Left lung (tissue), 10 donors: ENCODE data around the gene PPP1R13B. TPM values are rescaled to one million over a fixed set of nuclear protein-coding genes. Genes with fewer than 3 reads are reported as not detected.
A peak's percentile ranks its signal among the peaks of the same experiment; 100 is the strongest.

Experiments
- ATAC-seq: fragments of 200-7000 bp; cut with Tn5 transposase; one replicate; pipeline ENCODE4 v1.9.1; 2020; ENCODE audit warnings: moderate library complexity
- DNase-seq, 4 donors: peaks; one replicate each; pipeline ENCODE4 v3.0.0-alpha.2; 2013 to 2020
- H3K27ac ChIP-seq, 2 donors: fragments of 200-600 bp; sonication (generic) in 1 of 2; one replicate each; pipeline versions ENCODE4 v1.5.0 to v1.8.0; 2020 to 2021
- H3K27me3 ChIP-seq, 2 donors: fragments of 200-600 bp; sonication (generic) in 1 of 2; one replicate each; pipeline versions ENCODE4 v1.5.0 to v1.8.0; 2020 to 2021
- H3K36me3 ChIP-seq, 2 donors: fragments of 200-600 bp; sonication (generic) in 1 of 2; one replicate each; pipeline versions ENCODE4 v1.5.0 to v1.8.0; 2020 to 2021
- H3K4me1 ChIP-seq, 2 donors: fragments of 200-600 bp; one replicate each; pipeline ENCODE4 v1.8.0; 2021
- H3K4me3 ChIP-seq, 2 donors: fragments of 200-600 bp; sonication (generic) in 1 of 2; one replicate each; pipeline versions ENCODE4 v1.5.0 to v1.8.0; 2020 to 2021; ENCODE audit warnings: mild to moderate bottlenecking in 1 of 2
- H3K9me3 ChIP-seq, 2 donors: fragments of 200-600 bp; sonication (generic) in 1 of 2; one replicate each; pipeline versions ENCODE4 v1.5.0 to v1.8.0; 2020 to 2021
- CTCF ChIP-seq, 2 donors: fragments of 200-600 bp; sonication (generic) in 1 of 2; IDR thresholded peaks; one replicate each; pipeline versions ENCODE4 v1.5.0 to v1.8.0; 2021; ENCODE audit warnings: antibody characterized with exemption in 2 of 2
- intact Hi-C, 2 donors: fragments of 100-400 bp; cut with DNase I; formaldehyde crosslinking; loops; one replicate each; pipeline versions ENCODE4 v1.11.2 to v1.14.2; 2022
- polyA plus RNA-seq, 6 donors: library from polyadenylated mRNA; unstranded; fragments of 120-200 nt; gene quantifications; one replicate each; pipeline ENCODE4 v1.2.1, GENCODE V29; 2013; ENCODE audit not compliant: insufficient read length in 6 of 6
- total RNA-seq, 2 donors: library from RNA; stranded (reverse); fragmentation: NEBNext Ultra II Directional; extraction: Animal tissue kit (Norgen Biotek cat#: 25700); gene quantifications; one replicate each; pipeline ENCODE4 v1.2.1, GENCODE V29; 2021
- donor health status: DM: no; HTN: yes; CAD: no.
- donor health status: DM: no; HTN: no; CAD: no.

The PPP1R13B gene
- total and polyA plus RNA-seq, 8 donors = 48.0 to 86.9 (median 61.7) TPM

- Histone ChIP-seq H3K36me3 (peaks cover 0 to 94% of the 10 kb centered on the region in 2 donors), H3K27ac (no peak overlapping the region)
Observed at GRCh38 chr14:103698380-103699260, 148.8 kb downstream of the PPP1R13B start.

GRCh38 chr14:103697603-103698379 lies 149.6 kb downstream of the PPP1R13B start:
- peak overlapping the region in 1 of 2 donors; percentile 14 for H3K27ac ChIP-seq
- H3K4me3 ChIP-seq = no peak overlapping the region
- intact Hi-C loops = loop anchor here in 1 of 2 donors (10.0 kb wide), 1 partner anchor 123 kb away; no protein-coding TSS in a partner anchor
- peak in 2 of 4 donors; percentile 27 to 45 for DNase-seq
- H3K9me3 ChIP-seq = no peaks in the 10 kb centered on the region
- no peak for ATAC-seq
- peaks cover 2 to 42% of the 10 kb centered on the region in 2 donors for H3K4me1 ChIP-seq
- no peak for TF ChIP-seq CTCF (IDR thresholded peaks at IDR 0.05)
- H3K27me3 ChIP-seq = no peaks in the 10 kb centered on the region
- H3K36me3 ChIP-seq = peaks cover 0 to 94% of the 10 kb centered on the region in 2 donors

More at GRCh38 chr14:103698380-103699260, 148.8 kb downstream of the PPP1R13B start:
- Histone ChIP-seq H3K27me3 (no peaks in the 10 kb centered on the region), H3K4me1 (peaks cover 2 to 43% of the 10 kb centered on the region in 2 donors), H3K9me3 (no peaks in the 10 kb centered on the region), H3K4me3 (no peak overlapping the region)
- ATAC-seq = peak; percentile 34
- TF ChIP-seq CTCF (IDR thresholded peaks at IDR 0.05) = no peak
- intact Hi-C loops = loop anchor here in 1 of 2 donors (10.0 kb wide), 1 partner anchor 124 kb away; no protein-coding TSS in a partner anchor
- DNase-seq = peak in 1 of 4 donors; percentile 77

- Histone ChIP-seq H3K36me3 (peaks cover 0 to 94% of the 10 kb centered on the region in 2 donors), H3K4me1 (peaks cover 2 to 42% of the 10 kb centered on the region in 2 donors), H3K9me3 (no peaks in the 10 kb centered on the region), H3K27me3 (no peaks in the 10 kb centered on the region), H3K4me3 (no peak overlapping the region), H3K27ac (peak overlapping the region; percentile 14 to 33)
- TF ChIP-seq CTCF (IDR thresholded peaks at IDR 0.05) = no peak
- DNase-seq = no peak
- ATAC-seq = no peak
- intact Hi-C loops = loop anchor here in 1 of 2 donors (10.0 kb wide), 1 partner anchor 122 kb away; no protein-coding TSS in a partner anchor
Observed at GRCh38 chr14:103697206-103697602, 150.2 kb downstream of the PPP1R13B start.

- intact Hi-C loops = loop anchor here in 1 of 2 donors (10.0 kb wide), 1 partner anchor 122 kb away; no protein-coding TSS in a partner anchor
- DNase-seq = peak; percentile 32 to 75 (median 62)
- no peak for ATAC-seq
- Histone ChIP-seq H3K36me3 (peaks cover 0 to 94% of the 10 kb centered on the region in 2 donors), H3K4me3 (no peak overlapping the region), H3K4me1 (peaks cover 2 to 42% of the 10 kb centered on the region in 2 donors), H3K27ac (peak overlapping the region; percentile 14 to 33), H3K9me3 (no peaks in the 10 kb centered on the region), H3K27me3 (no peaks in the 10 kb centered on the region)
- no peak for TF ChIP-seq CTCF (IDR thresholded peaks at IDR 0.05)
Observed at GRCh38 chr14:103696466-103697071, 150.8 kb downstream of the PPP1R13B start.
